NCI-H1417 (cell line): ENCODE results near the gene PYROXD2.

Experiments used
- DNase-seq, 3 experiments: peaks; one replicate each; lab custom pipeline; 2025; lab: John Stamatoyannopoulos, UW

The PYROXD2 gene

GRCh38 chr10:98414932-98415730 lies at the start of gene PYROXD2:
TSS of gene PYROXD2 (minus strand) at chr10:98415182. CDS start at chr10:98415135, 47 bp downstream.
- peak; percentile 4 to 91 (median 81) for DNase-seq

GRCh38 chr10:98463976-98464754 lies 49.2 kb upstream of the PYROXD2 start:
- no peak for DNase-seq

GRCh38 chr10:98463016-98463415 lies 48.0 kb upstream of the PYROXD2 start:
- DNase-seq = no peak

- DNase-seq = no peak
These were observed 46.5 kb upstream of the PYROXD2 start for GRCh38 chr10:98461500-98461842.

DNA sequence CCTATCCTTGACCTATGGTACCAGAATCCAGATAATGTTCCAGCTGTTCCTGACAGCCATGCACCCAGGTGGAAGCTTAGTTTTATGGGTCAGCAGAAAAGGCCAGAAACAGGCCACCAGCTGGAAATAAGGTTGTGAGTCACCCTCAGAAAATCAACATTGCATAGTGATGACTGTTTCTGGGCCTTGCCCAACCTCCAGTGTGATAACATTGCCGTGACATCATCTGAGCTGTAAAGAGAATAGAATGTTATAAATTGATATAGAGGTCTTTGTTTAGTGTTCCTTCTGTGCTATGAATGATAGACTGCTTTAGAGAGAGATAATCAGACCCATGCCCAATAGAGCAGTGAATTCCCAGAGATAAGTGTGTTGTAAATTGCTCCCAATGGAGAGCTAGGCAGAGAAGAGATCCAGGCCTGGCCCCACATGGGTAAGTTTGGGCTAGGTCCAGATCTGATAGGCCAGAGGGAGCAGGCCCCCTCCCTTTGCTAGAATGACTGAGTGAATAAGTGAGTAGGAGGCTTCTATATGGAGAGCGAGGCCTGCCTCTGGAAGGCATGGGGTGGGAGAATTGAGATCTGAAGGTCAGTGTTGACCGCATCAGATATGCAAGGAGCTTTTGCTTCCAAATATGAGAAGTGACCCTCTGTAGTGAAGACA lies 46.0 kb upstream of the PYROXD2 start:
- peak in 1 of 3 experiments; percentile 1 for DNase-seq

DNA sequence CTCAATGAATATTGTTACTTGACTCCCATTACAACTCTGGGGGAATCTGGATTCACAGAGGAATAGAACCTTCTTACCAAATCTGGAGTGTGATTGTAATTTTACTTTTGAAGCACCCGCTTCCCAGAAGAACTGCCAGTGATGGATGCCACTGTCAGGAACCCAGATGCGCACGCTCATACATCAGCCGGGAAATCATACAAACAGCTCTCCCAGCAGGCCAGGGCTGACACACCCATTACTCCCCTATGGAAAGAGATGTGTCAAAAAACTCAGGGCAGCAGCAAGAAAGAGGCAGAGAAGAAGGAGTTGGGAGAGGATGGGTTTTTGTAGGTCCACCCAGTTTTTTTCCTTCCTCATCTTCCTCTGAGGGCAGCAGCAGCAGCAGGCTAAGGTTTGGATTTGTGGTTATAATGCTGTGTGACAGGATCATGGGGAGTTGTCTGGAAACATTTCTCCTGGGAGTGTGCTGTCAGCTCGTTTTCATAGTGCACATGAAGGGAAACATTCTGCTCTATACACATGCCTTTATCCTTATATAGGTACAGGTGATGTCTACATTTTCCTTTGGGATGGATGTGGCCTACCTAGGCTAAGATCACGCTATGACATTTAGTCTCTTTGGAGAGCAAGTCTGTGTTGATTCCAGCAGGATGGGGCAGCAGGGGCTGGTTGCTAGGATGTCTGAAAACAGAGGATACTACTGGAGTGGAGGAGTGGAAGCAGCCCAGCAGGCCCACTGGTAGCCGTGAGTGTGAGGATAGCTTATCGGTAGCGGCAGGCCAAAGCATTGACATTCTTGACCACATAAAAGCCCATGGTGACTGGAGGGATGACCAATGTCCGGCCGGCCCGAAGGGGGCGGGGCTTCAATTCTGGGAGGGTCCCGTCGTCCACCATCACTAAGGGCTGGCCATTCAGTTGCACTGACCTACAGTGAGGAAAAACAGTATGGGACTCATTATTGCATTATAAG lies 44.1 kb upstream of the PYROXD2 start:
- DNase-seq = no peak

- DNase-seq = no peak
These were observed 42.7 kb upstream of the PYROXD2 start for GRCh38 chr10:98457721-98458120.

GRCh38 chr10:98456686-98457482 lies 41.9 kb upstream of the PYROXD2 start:
- peak in 1 of 3 experiments; percentile 2 for DNase-seq

- DNase-seq = peak in 2 of 3 experiments; percentile 21 to 42
These were observed 41.1 kb upstream of the PYROXD2 start for GRCh38 chr10:98456043-98456570.

DNA sequence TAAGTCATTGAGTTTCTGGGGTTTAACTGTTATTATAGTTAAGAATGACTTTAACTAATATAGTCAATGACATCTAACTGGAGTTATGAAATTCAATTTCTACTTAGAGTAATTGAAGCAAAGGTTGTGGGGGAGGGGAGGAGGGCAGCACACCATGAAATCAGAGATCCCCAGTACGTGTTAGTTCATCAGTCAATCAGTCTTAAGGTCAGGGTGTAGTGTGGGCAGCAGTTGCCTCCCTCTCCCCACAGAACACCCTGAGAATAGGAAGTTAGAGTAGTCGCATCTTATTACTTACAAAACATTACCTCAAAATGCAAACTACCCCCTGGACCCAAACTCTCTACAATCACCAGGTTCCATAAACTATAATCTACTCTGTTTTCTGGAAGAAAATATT lies 38.7 kb upstream of the PYROXD2 start:
- no peak for DNase-seq

- DNase-seq = no peak
These were observed 35.6 kb upstream of the PYROXD2 start for GRCh38 chr10:98450618-98451017.

- DNase-seq = no peak
These were observed 34.3 kb upstream of the PYROXD2 start for GRCh38 chr10:98449287-98449686.

GRCh38 chr10:98446661-98447221 lies 31.8 kb upstream of the PYROXD2 start, which contains the start of gene HPS1:
TSS of gene HPS1 (minus strand) at chr10:98446935. CDS start at chr10:98443240, 3,695 bp downstream.
- DNase-seq = peak; percentile 23 to 55 (median 54)

DNA sequence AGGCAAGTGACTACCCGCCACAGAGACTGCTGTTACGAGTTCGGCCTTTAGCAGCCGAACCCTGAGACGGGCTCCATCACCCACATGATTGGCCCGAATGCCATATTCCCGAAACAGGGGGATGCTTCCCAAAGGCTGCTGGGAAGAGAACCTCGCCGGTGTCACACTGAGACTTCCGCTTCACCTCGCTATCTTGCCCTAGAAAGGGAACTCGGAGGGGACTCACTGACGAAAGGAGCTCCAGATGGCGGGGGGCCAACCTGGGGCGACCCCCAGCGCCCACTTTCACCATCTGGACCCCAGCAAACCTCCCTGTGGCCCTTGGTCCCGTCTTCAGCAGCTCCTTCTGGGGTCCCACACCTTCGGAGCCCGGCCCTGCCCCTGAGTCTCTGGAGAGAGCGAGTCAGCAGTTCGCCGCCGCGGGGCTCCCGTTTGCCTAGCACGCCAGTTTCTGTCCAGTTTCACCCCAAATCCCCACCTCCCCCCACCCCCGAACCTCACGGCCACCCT lies 31.2 kb upstream of the PYROXD2 start:
- peak in 1 of 3 experiments; percentile 17 for DNase-seq

- DNase-seq = no peak
These were observed 30.3 kb upstream of the PYROXD2 start for GRCh38 chr10:98445200-98445812.

GRCh38 chr10:98444314-98445006 lies 29.5 kb upstream of the PYROXD2 start:
- no peak for DNase-seq

GRCh38 chr10:98438715-98439114 lies 23.7 kb upstream of the PYROXD2 start:
- DNase-seq = no peak

DNA sequence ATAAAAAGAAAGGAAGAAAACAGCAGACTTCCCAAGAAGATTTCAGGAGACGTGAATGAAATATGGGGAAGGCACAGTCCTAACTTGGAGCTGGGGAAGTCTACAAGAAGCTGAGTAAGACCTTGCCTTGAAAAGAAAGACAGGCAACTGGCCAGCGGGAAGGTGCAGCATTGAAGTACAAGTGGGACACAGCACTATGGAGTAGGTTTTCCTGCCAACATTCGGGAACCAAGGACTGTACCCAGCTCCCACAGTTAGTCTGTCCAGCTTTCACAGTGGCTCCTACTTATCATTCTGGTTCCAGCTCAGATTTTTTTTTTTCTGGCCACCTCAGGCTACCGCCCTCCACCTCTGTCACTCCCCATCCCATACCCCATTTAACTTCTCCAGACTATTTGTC lies 21.7 kb upstream of the PYROXD2 start:
- DNase-seq = no peak

- no peak for DNase-seq
These were observed 20.2 kb upstream of the PYROXD2 start for GRCh38 chr10:98435178-98435577.
